ENCODE results near the gene NFKB1.
A peak's percentile ranks its signal among the peaks of the same experiment; 100 is the strongest.
"Not testable (repeated sequence)": the region's sequence is repeated elsewhere in the genome, so short reads cannot be mapped to it uniquely, and the experiment has no call there.

The NFKB1 gene

DNA sequence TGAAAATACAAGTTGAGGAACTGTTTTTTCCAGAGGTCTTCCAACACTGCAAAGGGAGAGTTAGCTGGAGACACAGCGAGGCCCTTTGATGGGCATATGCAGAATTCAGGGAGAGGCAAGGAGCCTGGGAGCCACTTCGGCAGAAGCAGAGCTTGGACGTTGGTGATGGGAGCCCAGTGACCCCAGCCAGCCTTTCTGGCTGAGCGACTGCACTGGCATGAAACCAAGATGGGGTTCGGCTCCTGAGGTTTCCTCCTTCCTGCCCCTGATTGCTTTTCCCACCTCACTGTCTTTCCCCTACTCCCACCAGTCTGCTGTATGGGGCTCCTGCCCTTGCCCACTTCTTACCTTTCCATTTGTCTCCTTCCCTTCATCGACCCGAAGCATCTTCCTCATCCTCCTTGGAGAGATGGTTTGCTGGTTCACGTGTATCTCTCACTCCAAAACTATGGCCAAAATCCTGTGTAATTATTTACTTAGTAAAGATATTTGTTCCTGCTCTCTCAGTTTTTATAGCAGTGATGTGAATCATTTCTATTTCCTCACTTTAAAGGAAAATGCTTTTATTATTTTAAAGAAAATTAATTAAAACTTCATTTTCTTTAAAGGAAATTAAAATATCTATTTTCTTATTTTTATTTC lies 100.5 kb downstream of the NFKB1 start:
- no peak for DNase-seq

DNA sequence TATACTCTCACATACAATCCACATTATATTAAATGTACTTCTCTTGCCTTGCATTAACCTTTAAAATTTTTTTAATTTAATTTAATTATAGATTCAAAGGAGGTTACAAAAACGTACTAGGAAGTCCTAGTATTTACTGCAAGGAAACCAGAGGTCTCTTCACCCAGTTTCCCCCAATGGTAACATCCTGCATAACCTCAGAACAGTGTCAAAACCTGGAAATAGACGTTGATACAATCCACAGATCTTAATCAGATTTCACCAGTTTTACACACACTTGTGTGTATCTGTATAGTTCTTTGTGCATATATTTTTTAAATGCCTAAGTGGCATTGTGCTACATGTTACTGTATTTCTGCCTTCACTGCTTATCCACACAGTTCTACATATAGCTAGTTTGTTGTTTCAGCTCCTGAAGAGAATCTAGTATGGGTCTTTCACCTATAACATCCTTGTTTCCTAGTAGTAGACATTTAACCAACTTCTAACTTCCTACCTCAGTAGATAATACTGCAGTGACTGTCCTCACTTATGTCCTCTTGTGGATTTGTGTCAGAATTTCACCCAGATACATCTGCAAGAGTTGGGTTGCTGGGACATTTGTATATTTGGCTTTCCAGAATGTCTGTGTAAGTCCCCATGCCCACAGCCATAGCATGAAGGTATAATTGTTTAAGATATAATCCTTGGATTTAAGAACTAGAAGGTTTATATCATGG lies 103.2 kb downstream of the NFKB1 start:
- no peak for DNase-seq

- DNase-seq = no peak
Observed at GRCh38 chr4:102606261-102606660, 105.1 kb downstream of the NFKB1 start.

DNA sequence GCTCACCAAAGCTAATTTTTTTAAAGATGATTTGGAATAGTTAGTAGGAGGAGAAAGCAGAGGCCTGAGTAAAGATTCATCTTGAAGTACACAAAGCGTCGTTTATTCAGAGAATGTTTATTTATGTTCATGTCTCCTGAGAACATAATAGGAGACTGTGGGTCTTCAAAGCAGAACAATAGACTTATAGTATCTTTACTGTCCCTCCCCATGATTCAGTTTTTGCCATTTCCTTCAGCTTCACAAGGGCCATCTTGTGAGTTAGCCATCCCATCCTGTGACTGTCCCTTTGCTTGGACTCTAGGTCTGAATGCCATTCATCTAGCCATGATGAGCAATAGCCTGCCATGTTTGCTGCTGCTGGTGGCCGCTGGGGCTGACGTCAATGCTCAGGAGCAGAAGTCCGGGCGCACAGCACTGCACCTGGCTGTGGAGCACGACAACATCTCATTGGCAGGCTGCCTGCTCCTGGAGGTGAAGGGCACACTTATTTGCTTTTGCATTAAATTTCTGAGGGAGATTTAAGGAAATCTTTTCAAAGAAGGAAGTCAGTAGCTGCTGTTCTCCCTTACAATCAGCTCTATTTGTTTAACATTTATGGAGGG lies 105.8 kb downstream of the NFKB1 start:
- no peak for DNase-seq

GRCh38 chr4:102608190-102608589 lies 107.0 kb downstream of the NFKB1 start:
- no peak for DNase-seq

DNA sequence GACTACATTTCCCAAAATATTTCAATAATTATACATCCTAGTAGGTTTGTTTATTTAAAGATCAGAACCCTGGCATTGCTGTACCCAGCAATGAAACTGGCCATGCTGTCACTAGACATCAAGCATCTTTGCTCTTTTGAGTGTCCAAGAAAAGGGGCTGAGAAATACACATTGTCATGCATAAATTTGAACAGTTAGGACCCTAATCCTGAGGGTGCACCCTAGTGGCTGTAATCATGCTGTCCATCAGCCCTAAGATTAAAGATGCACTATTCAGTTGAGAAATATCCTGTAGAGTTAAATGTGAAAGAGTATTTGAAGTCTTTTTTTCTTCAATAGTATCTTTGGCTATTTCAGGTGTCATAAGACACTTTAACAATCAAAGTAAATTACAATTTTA lies 108.8 kb downstream of the NFKB1 start:
- DNase-seq = no peak

GRCh38 chr4:102610476-102610875 lies 109.3 kb downstream of the NFKB1 start:
- DNase-seq = peak; percentile 8

GRCh38 chr4:102612210-102612609 lies 111.1 kb downstream of the NFKB1 start:
- no peak for DNase-seq

- DNase-seq = no peak
Observed at GRCh38 chr4:102612824-102613366, 111.7 kb downstream of the NFKB1 start.

DNA sequence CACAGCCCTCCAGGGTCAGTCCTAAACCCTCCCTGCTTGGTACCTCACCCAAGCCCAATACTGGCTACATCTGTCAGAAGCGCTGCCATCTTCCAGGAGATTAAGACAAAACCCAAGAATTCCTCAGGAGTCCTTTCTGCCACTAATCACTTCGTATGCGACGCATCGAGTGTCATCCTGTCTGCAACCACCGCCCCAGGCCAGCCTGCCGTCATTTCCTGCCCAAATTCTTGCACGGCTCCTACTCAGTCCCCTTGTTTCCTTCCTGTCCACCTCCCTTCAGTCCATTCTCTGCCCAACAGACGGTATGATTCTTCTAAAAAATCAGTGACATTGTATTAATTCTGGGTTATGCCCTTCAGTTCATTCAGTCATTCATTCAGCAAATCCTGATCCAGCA lies 113.6 kb downstream of the NFKB1 start:
- DNase-seq = no peak

GRCh38 chr4:102616636-102617035 lies 115.5 kb downstream of the NFKB1 start:
- no peak for DNase-seq

DNA sequence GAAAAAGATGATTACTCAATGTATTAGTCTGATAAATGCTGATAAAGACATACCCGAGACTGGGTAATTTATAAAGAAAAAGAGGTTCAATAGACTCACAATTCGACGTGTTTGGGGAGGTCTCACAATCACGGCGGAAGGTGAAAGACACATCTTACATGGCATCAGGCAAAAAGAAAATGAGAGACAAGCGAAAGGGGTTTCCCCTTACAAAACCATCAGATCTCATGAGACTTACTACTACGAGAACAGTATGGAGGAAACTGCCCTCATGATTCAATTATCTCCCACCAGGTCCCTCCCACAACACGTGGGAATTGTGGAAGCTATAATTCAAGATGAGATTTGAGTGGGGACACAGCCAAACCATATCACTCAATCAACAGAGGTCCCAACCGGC lies 117.9 kb downstream of the NFKB1 start:
- not testable (repeated sequence) for DNase-seq

DNA sequence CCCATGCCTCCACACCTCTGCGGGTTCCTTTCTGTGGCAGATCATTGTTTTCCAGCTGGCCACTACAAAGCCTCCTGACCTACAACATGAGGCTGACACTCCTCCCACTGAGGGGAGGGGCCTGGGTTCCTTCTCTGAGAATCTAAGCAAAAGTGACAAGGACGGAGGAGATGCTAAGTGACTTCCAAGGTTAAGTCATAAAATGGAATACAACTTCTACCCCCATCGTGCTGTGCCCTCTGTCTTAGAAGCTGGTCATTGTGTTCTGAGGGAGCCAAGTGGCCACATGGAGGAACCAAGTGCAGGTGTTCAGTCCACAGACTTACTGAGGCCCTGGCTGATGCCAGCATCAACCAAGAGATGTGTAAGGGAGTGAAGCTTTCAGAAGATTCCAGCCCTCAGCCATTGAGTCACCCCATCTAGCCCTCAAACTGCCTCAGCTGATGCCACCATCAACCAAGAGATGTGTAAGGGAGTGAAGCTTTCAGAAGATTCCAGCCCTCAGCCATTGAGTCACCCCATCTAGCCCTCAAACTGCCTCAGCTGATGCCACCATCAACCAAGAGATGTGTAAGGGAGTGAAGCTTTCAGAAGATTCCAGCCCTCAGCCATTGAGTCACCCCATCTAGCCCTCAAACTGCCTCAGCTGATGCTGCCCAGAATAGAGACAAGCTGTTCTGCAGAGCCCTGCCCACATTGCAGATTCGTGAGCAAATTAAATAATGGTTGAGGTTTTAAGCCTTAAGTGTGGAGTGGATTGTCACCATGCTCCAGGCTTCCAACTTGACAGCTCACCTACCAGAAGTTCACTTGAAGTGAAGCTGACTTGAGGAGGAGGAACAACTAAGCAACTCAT lies 118.8 kb downstream of the NFKB1 start:
- DNase-seq = not testable (repeated sequence)

DNA sequence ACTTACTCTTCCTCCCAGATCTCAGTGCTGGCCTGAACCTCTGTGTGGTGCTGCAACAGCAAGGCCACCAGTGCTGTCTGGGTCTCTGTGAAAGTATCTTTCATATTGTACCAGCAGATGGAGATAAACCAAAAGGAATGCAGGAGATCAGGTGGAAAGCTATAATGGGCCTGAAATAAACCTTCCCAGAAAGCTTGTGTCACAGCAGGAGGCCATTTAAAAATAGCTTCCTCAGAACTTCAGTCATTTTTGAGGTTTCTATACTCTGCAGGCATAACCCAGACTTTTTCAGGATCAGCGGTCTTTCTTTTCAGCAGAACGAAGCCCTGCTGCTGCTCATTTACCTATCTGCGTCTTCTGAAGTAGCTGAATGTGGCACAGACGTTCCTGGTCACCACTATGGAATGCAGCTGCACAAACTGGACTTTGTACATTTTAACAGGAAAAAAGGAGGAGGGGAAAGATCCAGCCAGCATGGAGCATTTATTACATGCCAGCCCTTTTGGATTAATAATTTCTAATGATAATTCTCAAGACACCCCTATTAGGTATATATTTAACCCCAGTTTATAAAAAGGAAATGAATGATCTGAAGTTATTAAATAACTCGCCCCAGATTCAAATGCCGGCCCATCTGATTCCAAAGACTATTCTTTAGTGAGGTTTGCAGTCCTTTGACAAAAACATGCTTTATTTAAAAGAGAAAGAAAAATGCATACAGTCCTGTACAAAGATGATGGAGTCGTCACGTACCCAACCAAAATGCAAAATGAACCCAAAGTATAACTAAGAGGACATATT lies 119.7 kb downstream of the NFKB1 start:
- DNase-seq = peak; percentile 48

GRCh38 chr4:102623622-102624021 lies 122.5 kb downstream of the NFKB1 start:
- no peak for DNase-seq

DNA sequence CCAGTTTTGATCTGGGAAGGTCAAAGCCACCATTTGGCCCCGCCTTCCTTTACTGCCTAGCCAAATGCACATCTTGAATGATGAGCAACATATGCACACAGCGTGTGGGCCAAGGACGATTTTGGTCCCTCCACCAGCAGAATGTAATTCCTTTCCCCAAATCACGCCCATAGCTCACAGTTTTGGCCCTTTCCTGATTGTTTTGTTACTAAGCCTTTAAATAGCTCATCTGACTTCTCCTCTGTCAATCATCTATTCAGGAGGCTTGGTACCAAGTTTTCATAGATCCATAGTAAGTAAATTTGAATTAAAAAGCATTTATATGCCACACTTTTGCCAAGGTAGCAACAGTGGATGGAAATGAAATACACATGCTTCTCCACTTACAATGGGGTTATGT lies 123.3 kb downstream of the NFKB1 start:
- DNase-seq = no peak

- no peak for DNase-seq
Observed at GRCh38 chr4:102625232-102625930, 124.2 kb downstream of the NFKB1 start.

GRCh38 chr4:102627831-102628523 lies 126.8 kb downstream of the NFKB1 start:
- DNase-seq = no peak

- DNase-seq = no peak
Observed at GRCh38 chr4:102629673-102630072, 128.5 kb downstream of the NFKB1 start.

DNA sequence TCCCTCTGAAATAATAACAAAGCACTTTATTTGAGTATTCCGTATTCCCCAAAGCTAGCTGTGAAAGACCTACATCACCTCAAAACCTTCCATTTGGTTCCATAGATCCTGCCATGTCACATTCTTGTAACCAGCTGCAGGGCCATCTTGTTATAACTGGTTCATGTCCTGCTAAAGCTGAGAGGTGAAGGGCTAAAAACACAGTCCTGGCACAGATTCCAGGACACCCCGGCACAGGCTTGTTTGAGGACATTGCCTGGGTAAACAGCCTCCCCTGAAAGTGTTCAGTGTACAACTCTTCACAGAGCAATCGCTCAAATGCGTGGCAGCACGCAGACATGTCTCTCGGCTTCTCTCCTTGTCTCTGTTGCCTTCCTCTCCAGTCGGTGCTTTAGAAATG lies 130.5 kb downstream of the NFKB1 start:
- no peak for DNase-seq

Data from NCI-H1694 (cell line).